ENCODE measurements around the gene TCOF1.

DNA sequence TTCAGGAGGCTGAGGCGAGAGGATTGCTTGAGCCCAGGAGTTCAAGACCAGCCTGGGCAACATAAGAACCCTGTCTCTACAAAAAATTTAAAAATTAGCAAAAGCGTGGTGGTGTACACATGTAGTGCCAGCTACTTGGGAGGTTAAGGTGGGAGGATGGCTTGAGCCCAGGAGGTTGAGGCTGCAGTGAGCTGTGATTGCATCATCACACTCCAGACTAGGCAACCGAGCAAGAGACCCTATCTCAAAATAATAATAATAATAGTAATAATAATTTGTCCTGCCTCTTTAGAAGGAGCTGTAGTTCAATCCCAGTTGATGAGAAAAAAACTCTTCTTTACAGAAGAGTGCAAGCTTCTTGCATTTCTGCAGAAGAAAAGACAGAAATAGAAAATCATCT, 65.3 kb downstream of the TCOF1 start:
- TF ChIP-seq, protein P1, sequence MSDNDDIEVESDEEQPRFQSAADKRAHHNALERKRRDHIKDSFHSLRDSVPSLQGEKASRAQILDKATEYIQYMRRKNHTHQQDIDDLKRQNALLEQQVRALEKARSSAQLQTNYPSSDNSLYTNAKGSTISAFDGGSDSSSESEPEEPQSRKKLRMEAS (IDR thresholded peaks at IDR 0.05; ENCODE audit: insufficient read depth, insufficient read length) = no peak
- no peak for TF ChIP-seq POLR2A (IDR thresholded peaks at IDR 0.05; ENCODE audit: low read depth, low read length)
- TF ChIP-seq, protein P2, sequence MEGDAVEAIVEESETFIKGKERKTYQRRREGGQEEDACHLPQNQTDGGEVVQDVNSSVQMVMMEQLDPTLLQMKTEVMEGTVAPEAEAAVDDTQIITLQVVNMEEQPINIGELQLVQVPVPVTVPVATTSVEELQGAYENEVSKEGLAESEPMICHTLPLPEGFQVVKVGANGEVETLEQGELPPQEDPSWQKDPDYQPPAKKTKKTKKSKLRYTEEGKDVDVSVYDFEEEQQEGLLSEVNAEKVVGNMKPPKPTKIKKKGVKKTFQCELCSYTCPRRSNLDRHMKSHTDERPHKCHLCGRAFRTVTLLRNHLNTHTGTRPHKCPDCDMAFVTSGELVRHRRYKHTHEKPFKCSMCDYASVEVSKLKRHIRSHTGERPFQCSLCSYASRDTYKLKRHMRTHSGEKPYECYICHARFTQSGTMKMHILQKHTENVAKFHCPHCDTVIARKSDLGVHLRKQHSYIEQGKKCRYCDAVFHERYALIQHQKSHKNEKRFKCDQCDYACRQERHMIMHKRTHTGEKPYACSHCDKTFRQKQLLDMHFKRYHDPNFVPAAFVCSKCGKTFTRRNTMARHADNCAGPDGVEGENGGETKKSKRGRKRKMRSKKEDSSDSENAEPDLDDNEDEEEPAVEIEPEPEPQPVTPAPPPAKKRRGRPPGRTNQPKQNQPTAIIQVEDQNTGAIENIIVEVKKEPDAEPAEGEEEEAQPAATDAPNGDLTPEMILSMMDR (IDR thresholded peaks at IDR 0.05; ENCODE audit: extremely low read depth in 1 of 2, insufficient read depth in 1 of 2, low read depth in 1 of 2, low read length in 2 of 2) = no peak
- no peak for TF ChIP-seq EZH2 (IDR thresholded peaks at IDR 0.05; ENCODE audit: borderline replicate concordance, low read depth, low read length, severe bottlenecking)
- TF ChIP-seq GATA2 (IDR thresholded peaks at IDR 0.05; ENCODE audit: insufficient read depth, insufficient read length, low read depth, low read length) = no peak
- TF ChIP-seq POLR2AphosphoS5 (IDR thresholded peaks at IDR 0.05; ENCODE audit: insufficient read depth, low read depth, low read length) = no peak
- TF ChIP-seq FOS (IDR thresholded peaks at IDR 0.05; ENCODE audit: borderline replicate concordance, insufficient read depth, low read length) = no peak
- TF ChIP-seq MYC (IDR thresholded peaks at IDR 0.05; ENCODE audit: low read depth, low read length) = no peak
- TF ChIP-seq JUN (IDR thresholded peaks at IDR 0.05; ENCODE audit: borderline replicate concordance, insufficient read depth, insufficient read length, low read depth) = no peak

All from endothelial cell of umbilical vein (primary cell).